Measurements from ENCODE around the gene VHLL. TPM values are rescaled to one million over a fixed set of nuclear protein-coding genes. Genes with fewer than 3 reads are reported as not detected.
A peak's percentile ranks its signal among the peaks of the same experiment; 100 is the strongest.

VHLL gene
- total and polyA plus RNA-seq, 10 of the 15 experiments (the other 5 are each of a cell fraction or from before 2014, with no cell fraction given): 0.23 TPM; not detected in 9

DNA sequence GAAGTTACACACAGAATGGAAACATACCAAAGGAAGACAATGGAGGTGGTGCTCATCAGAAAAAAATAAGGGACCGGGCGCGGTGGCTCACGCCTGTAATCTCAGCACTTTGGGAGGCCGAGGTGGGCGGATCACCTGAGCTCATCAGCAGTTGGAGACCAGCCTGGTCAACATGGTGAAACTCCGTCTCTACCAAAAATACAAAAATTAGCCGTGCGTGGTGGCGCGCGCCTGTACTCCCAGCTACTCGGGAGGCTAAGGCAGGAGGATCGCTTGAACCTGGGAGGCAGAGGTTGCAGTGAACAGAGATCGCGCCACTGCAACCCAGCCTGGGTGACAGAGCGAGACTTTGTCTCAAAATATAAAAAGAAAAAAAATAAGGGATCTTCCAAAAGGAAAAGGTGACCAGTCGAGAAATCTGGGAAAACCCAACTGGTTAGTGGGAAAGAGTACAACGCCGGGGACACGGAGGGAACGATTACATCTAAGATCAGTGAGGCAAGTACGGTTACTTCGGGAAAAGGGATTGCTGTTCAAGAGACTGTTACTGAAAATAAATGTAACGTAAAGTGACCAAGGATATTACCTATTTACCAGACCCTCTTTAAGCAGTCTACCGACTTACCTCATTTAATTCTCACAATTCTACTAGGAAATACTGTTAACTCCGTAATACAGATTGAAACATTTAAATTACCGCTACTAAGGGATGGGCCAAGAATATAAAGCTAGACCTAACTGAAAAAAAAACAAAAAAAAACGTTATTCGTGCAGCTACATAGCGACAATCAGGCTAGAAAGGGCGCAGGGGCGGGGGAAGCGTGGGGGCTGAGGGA, 38.2 kb upstream of the VHLL start:
- Histone ChIP-seq H3K27ac (ENCODE audit: control insufficient read depth, insufficient read depth) (peak overlapping the region; percentile 76), H3K9me3 (replicated peaks; ENCODE audit: control insufficient read depth, insufficient read depth, low read length) (no peaks in the 10 kb centered on the region), H3K27me3 (replicated peaks in 1 of 2; ENCODE audit: control insufficient read depth in 2 of 2, insufficient read depth in 2 of 2, low read length in 1 of 2) (no peaks in the 10 kb centered on the region), H3K36me3 (ENCODE audit: control insufficient read depth in 2 of 2, insufficient read depth in 2 of 2, low read length in 1 of 2) (peaks cover 0 to 26% of the 10 kb centered on the region in 2 experiments; a peak in 3 of 4 replicates), H3K9ac (ENCODE audit: control insufficient read depth, insufficient read depth, low read length) (peak overlapping the region; percentile 81), H3K4me1 (ENCODE audit: control insufficient read depth, insufficient read depth, low read length) (no peaks in the 10 kb centered on the region), H2AFZ (ENCODE audit: control insufficient read depth, low read depth, low read length) (peak overlapping the region; percentile 93), H4K20me1 (ENCODE audit: control insufficient read depth, insufficient read depth) (no peaks in the 10 kb centered on the region), H3K4me3 (peak overlapping the region; percentile 96), H3K4me2 (ENCODE audit: control insufficient read depth, insufficient read depth) (peak overlapping the region; percentile 94), H3K79me2 (ENCODE audit: control insufficient read depth, insufficient read depth, low read length) (peaks cover 38% of the 10 kb centered on the region)
- 24% methylated on average over 34 of the region's 34 CpGs for WGBS (ENCODE audit: insufficient coverage, insufficient replicate concordance, low lambda C conversion rate, missing lambda C conversion rate)
- ATAC-seq (peak; percentile 1), FAIRE-seq (no peak), DNase-seq (ENCODE audit: low read depth, low spot score) (no peak)
- in situ Hi-C loops (cut with MboI) (no loop called here), intact Hi-C loops (cut with micrococcal nuclease; ENCODE audit: unreplicated experiment) (no loop called here)
- ChIA-PET SMC1A (ENCODE audit: uncharacterized antibody, unreplicated experiment) (interaction anchor here (0.6 to 1.4 kb wide), 5 partner anchors 11 to 290 kb away, joined by 3 to 5 read pairs (median 4); no protein-coding TSS in a partner anchor), POLR2A (interaction anchor here (0.6 to 1.1 kb wide), 5 partner anchors 12 to 404 kb away, joined by 3 to 6 read pairs (median 3); partner anchors contain the start of genes MRPL24 and SMG5), RAD21 (ENCODE audit: unreplicated experiment) (interaction anchor here (0.6 to 1.0 kb wide), 2 partner anchors 54 to 212 kb away, joined by 3 to 5 read pairs; partner anchors contain the start of gene SMG5), CTCF (interaction anchor here (0.6 to 2.2 kb wide), 15 partner anchors 7 to 322 kb away, joined by 3 to 10 read pairs (median 4); partner anchors contain the start of gene SMG5)
- BruUV-seq (replicated peaks): TSS peak; percentile 58
- TF ChIP-seq CREB1 (IDR thresholded peaks at IDR 0.05; ENCODE audit: low read depth): no peak
- TF ChIP-seq, protein P1, sequence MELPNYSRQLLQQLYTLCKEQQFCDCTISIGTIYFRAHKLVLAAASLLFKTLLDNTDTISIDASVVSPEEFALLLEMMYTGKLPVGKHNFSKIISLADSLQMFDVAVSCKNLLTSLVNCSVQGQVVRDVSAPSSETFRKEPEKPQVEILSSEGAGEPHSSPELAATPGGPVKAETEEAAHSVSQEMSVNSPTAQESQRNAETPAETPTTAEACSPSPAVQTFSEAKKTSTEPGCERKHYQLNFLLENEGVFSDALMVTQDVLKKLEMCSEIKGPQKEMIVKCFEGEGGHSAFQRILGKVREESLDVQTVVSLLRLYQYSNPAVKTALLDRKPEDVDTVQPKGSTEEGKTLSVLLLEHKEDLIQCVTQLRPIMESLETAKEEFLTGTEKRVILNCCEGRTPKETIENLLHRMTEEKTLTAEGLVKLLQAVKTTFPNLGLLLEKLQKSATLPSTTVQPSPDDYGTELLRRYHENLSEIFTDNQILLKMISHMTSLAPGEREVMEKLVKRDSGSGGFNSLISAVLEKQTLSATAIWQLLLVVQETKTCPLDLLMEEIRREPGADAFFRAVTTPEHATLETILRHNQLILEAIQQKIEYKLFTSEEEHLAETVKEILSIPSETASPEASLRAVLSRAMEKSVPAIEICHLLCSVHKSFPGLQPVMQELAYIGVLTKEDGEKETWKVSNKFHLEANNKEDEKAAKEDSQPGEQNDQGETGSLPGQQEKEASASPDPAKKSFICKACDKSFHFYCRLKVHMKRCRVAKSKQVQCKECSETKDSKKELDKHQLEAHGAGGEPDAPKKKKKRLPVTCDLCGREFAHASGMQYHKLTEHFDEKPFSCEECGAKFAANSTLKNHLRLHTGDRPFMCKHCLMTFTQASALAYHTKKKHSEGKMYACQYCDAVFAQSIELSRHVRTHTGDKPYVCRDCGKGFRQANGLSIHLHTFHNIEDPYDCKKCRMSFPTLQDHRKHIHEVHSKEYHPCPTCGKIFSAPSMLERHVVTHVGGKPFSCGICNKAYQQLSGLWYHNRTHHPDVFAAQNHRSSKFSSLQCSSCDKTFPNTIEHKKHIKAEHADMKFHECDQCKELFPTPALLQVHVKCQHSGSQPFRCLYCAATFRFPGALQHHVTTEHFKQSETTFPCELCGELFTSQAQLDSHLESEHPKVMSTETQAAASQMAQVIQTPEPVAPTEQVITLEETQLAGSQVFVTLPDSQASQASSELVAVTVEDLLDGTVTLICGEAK (IDR thresholded peaks at IDR 0.05; ENCODE audit: borderline replicate concordance): 0 out of 2 replicates have a peak, but pooled peaks have one; percentile 24
- TF ChIP-seq ZNF274 (IDR thresholded peaks at IDR 0.05; ENCODE audit: insufficient read depth, insufficient read length): no peak
- TF ChIP-seq IKZF2 (IDR thresholded peaks at IDR 0.05): peak in 1 of 2 experiments; percentile 16; a peak in 1 of 4 replicates
- TF ChIP-seq ZBTB33 (IDR thresholded peaks at IDR 0.05): no peak
- TF ChIP-seq MLLT1 (IDR thresholded peaks at IDR 0.05): peak; percentile 88

Measured in GM12878 (cell line).